ENCODE data around the gene TNNC1.

DNA sequence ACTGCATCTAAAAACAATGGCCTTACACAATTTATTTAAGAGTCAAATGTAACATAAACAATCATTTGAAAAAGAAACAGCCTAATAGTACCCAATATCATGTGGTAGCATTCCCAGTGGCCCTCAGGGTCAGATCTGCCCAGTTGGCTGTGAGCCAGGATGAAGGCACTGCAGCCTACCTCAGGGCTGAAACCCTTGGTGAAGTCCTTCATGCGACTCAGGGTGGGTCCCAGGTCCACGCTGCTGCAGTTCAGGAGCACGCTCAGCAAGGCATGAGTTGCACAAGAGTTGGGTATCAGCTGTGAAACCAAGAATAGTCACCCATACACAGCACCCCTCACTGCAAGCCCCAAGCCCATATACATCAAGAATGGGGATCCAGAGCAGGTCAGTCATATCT, 46.1 kb downstream of the TNNC1 start:
- TF ChIP-seq YY1 (IDR thresholded peaks at IDR 0.05; ENCODE audit: insufficient read depth, insufficient read length) (no peak), SUZ12 (IDR thresholded peaks at IDR 0.05; ENCODE audit: extremely low read depth, insufficient read depth, insufficient read length) (no peak), ZNF274 (IDR thresholded peaks at IDR 0.05; ENCODE audit: low read depth, low read length) (no peak)
